Keratinocyte (primary cell): Measurements from ENCODE around the gene CST6. TPM values are rescaled to one million over a fixed set of nuclear protein-coding genes. Genes with fewer than 3 reads are reported as not detected.
"Not testable (repeated sequence)": the region's sequence is repeated elsewhere in the genome, so short reads cannot be mapped to it uniquely, and the experiment has no call there.

ENCODE experiments used
- DNase-seq: peaks from one replicate; pipeline ENCODE4 v3.0.0-alpha.2; 2011; ENCODE audit warnings: low read depth, missing footprints, low spot score
- FAIRE-seq: peaks from 2 replicates; lab custom pipeline; 2011; peaks lifted over from hg19 to GRCh38; lab: Jason Lieb, UNC
- H2AFZ ChIP-seq: 2 replicates; pipeline ENCODE4 v1.6.0; 2012; ENCODE audit warnings: low read length, control low read depth, inconsistent platforms; ENCODE audit not compliant: control insufficient read depth
- H3K27ac ChIP-seq: 2 replicates; pipeline ENCODE4 v1.5.1; 2011; ENCODE audit warnings: low read length; ENCODE audit not compliant: control insufficient read depth, insufficient read depth
- H3K27me3 ChIP-seq: 3 replicates; pipeline ENCODE4 v1.6.0; 2011; ENCODE audit warnings: low read length; ENCODE audit not compliant: control insufficient read depth, insufficient read depth; ENCODE audit errors: extremely low read depth
- H3K36me3 ChIP-seq, 2 experiments: 2 replicates in 1 of 2; 3 replicates in 1 of 2; pipeline ENCODE4 v1.5.1; 2011; ENCODE audit warnings: low read length in 2 of 2, mild to moderate bottlenecking in 1 of 2; ENCODE audit not compliant: control insufficient read depth in 2 of 2, insufficient read depth in 2 of 2; ENCODE audit errors: extremely low read depth in 1 of 2
- H3K4me1 ChIP-seq: 3 replicates; pipeline ENCODE4 v1.5.1; 2011; ENCODE audit warnings: low read length; ENCODE audit not compliant: control insufficient read depth, insufficient read depth; ENCODE audit errors: extremely low read depth
- H3K4me2 ChIP-seq: 3 replicates; pipeline ENCODE4 v1.6.0; 2011; ENCODE audit warnings: low read depth, low read length; ENCODE audit not compliant: control insufficient read depth, insufficient read depth; ENCODE audit errors: extremely low read depth
- H3K4me3 ChIP-seq, 3 experiments: fragments of 200-600 bp in 1 of 3; sonication (generic) in 1 of 3; 2 replicates in 2 of 3; 3 replicates in 1 of 3; pipeline ENCODE4 v1.5.1; 2011 to 2016; ENCODE audit warnings: low read length in 3 of 3, mild to moderate bottlenecking in 3 of 3, control low read depth in 2 of 3, inconsistent platforms in 1 of 3, low read depth in 1 of 3, mixed read lengths in 1 of 3, mixed run types in 1 of 3, moderate library complexity in 1 of 3; ENCODE audit not compliant: control insufficient read depth in 2 of 3, insufficient read depth in 2 of 3; ENCODE audit errors: extremely low read depth in 1 of 3
- H3K79me2 ChIP-seq: 2 replicates; pipeline ENCODE4 v1.6.0; 2012; ENCODE audit warnings: low read length; ENCODE audit not compliant: control insufficient read depth, insufficient read depth
- H3K9ac ChIP-seq: 3 replicates; pipeline ENCODE4 v1.6.0; 2011; ENCODE audit warnings: low read length; ENCODE audit not compliant: control insufficient read depth, insufficient read depth; ENCODE audit errors: extremely low read depth
- H3K9me1 ChIP-seq: 3 replicates; pipeline ENCODE4 v1.6.0; 2011; ENCODE audit warnings: low read length; ENCODE audit not compliant: control insufficient read depth, insufficient read depth; ENCODE audit errors: extremely low read depth
- H3K9me3 ChIP-seq: 2 replicates; pipeline ENCODE4 v1.5.1; 2012; ENCODE audit warnings: low read depth, low read length; ENCODE audit not compliant: control insufficient read depth
- H4K20me1 ChIP-seq: 3 replicates; pipeline ENCODE4 v1.6.0; 2011; ENCODE audit warnings: low read length; ENCODE audit not compliant: control insufficient read depth, insufficient read depth; ENCODE audit errors: extremely low read depth
- EZH2 ChIP-seq: IDR thresholded peaks from one replicate; pipeline ENCODE4 v1.6.1; 2012; ENCODE audit warnings: inconsistent platforms, mild to moderate bottlenecking, low read length, moderate library complexity
- dilution Hi-C: fragments of 300-500 bp; cut with MboI; formaldehyde crosslinking; loops from one replicate; pipeline ENCODE4 v1.7.0; 2020; ENCODE audit warnings: low sequenced_read_pairs; ENCODE audit not compliant: extremely low pct_ligation_motif_present
- polyA plus RNA-seq, 5 experiments: library from polyadenylated mRNA; depleted of rRNA in 3 of 5; stranded (reverse) in 3 of 5; stranded (forward) in 1 of 5; unstranded in 1 of 5; fragments of >200 nt; gene quantifications; 1 replicate in 1 of 5; 2 replicates in 3 of 5; 3 replicates in 1 of 5; pipeline versions ENCODE4 v1.2.1 to v1.2.3, GENCODE V29; 2011 to 2012; ENCODE audit warnings: missing spikeins in 2 of 5, low read depth in 1 of 5, low replicate concordance in 1 of 5
- TF ChIP-seq, protein P1 (sequence below), 3 experiments: IDR thresholded peaks in 1 of 3; conservative IDR thresholded peaks in 1 of 3; optimal IDR thresholded peaks in 1 of 3; 2 replicates in 2 of 3; 3 replicates in 1 of 3; pipeline versions ENCODE3 to v1.5.1; 2011; ENCODE audit warnings: low read length in 3 of 3, mild to moderate bottlenecking in 3 of 3, moderate library complexity in 2 of 3, control low read depth in 1 of 3, inconsistent platforms in 1 of 3; ENCODE audit not compliant: insufficient read depth in 2 of 3; ENCODE audit errors: extremely low read depth in 1 of 3

CST6 gene
- polyA plus RNA-seq, 1 donor (not counting 4 experiments of a cell fraction or from before 2014, with no cell fraction given) = 1.4 TPM

DNA sequence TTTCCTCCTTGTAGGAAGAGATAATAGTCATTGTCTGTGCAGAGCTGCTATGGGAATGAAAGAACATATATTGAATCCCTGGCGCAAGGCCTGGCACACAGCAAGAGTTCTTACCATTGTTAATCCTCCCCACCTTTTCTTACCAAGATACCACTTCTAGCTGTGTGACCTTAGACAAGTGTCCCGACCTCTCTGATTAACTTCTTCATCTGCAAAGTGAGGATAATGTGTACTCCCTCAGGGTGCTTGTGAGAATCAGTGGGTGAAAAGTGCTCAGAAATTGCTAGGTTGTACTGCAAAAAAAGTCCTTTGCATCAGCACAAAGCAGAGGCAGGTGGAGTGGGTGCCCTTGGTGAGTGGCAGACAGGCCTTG lies 3.7 kb upstream of the CST6 start:
- Histone ChIP-seq H3K4me2 (peak overlapping the region; percentile 44), H2AFZ (no peak overlapping the region), H3K27me3 (no peaks in the 10 kb centered on the region)

GRCh38 chr11:66008468-66009101 lies 3.2 kb upstream of the CST6 start:
- Histone ChIP-seq H3K9ac (peak overlapping the region; percentile 38), H3K4me2 (peak overlapping the region; percentile 44), H3K79me2 (peaks cover 6% of the 10 kb centered on the region), H3K4me1 (peaks cover 35% of the 10 kb centered on the region), H4K20me1 (no peaks in the 10 kb centered on the region), H2AFZ (peak overlapping the region; percentile 59), H3K27me3 (no peaks in the 10 kb centered on the region), H3K27ac (no peak overlapping the region), H3K9me3 (no peaks in the 10 kb centered on the region), H3K36me3 (peaks cover 6% of the 10 kb centered on the region in 2 experiments), H3K9me1 (peaks cover 3% of the 10 kb centered on the region), H3K4me3 (no peak overlapping the region)
- FAIRE-seq (peak; percentile 13), DNase-seq (no peak)
- dilution Hi-C loops = no loop called here
- no peak for TF ChIP-seq EZH2
- TF ChIP-seq, protein P1, sequence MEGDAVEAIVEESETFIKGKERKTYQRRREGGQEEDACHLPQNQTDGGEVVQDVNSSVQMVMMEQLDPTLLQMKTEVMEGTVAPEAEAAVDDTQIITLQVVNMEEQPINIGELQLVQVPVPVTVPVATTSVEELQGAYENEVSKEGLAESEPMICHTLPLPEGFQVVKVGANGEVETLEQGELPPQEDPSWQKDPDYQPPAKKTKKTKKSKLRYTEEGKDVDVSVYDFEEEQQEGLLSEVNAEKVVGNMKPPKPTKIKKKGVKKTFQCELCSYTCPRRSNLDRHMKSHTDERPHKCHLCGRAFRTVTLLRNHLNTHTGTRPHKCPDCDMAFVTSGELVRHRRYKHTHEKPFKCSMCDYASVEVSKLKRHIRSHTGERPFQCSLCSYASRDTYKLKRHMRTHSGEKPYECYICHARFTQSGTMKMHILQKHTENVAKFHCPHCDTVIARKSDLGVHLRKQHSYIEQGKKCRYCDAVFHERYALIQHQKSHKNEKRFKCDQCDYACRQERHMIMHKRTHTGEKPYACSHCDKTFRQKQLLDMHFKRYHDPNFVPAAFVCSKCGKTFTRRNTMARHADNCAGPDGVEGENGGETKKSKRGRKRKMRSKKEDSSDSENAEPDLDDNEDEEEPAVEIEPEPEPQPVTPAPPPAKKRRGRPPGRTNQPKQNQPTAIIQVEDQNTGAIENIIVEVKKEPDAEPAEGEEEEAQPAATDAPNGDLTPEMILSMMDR (optimal IDR thresholded peaks at IDR 0.05 in 1 of 3, IDR thresholded peaks at IDR 0.05 in 1 of 3, conservative IDR thresholded peaks at IDR 0.05 in 1 of 3; ENCODE audit: extremely low read depth in 1 of 3, insufficient read depth in 2 of 3, low read length in 3 of 3) = no peak

More for the DNA sequence above, 3.7 kb upstream of the CST6 start:
- Histone ChIP-seq H3K4me3 (no peak overlapping the region), H3K79me2 (peaks cover 11% of the 10 kb centered on the region), H3K27ac (no peak overlapping the region), H3K36me3 (peaks cover 6 to 7% of the 10 kb centered on the region in 2 experiments), H3K9ac (no peak overlapping the region), H3K9me3 (no peaks in the 10 kb centered on the region), H4K20me1 (no peaks in the 10 kb centered on the region), H3K9me1 (peaks cover 3% of the 10 kb centered on the region), H3K4me1 (peaks cover 39% of the 10 kb centered on the region)
- FAIRE-seq (no peak), DNase-seq (no peak)
- no peak for TF ChIP-seq EZH2
- TF ChIP-seq, protein P1 (optimal IDR thresholded peaks at IDR 0.05 in 1 of 3, IDR thresholded peaks at IDR 0.05 in 1 of 3, conservative IDR thresholded peaks at IDR 0.05 in 1 of 3; ENCODE audit: extremely low read depth in 1 of 3, insufficient read depth in 2 of 3, low read length in 3 of 3) = no peak
- dilution Hi-C loops = no loop called here

- H2AFZ ChIP-seq, H3K27me3 ChIP-seq, H3K9me3 ChIP-seq, H3K4me2 ChIP-seq, H3K9me1 ChIP-seq, H3K27ac ChIP-seq, dilution Hi-C loops, H3K9ac ChIP-seq, H3K79me2 ChIP-seq, H4K20me1 ChIP-seq, H3K36me3 ChIP-seq, H3K4me3 ChIP-seq, FAIRE-seq, DNase-seq: not testable (repeated sequence)
- peaks cover 35% of the 10 kb centered on the region for H3K4me1 ChIP-seq
Measured at GRCh38 chr11:66010036-66010435, 1.8 kb upstream of the CST6 start.
